HG02852 (cell line): ENCODE results near the gene GALNT9.
"Not testable (repeated sequence)": the region's sequence is repeated elsewhere in the genome, so short reads cannot be mapped to it uniquely, and the experiment has no call there.

Source experiments
- ATAC-seq: cut with Tn5 transposase; IDR thresholded peaks from one replicate; pipeline ENCODE4 v1.9.1; 2021; ENCODE audit warnings: mild to moderate bottlenecking, moderate library complexity; ENCODE audit not compliant: unreplicated experiment

Gene GALNT9

GRCh38 chr12:132329036-132329719, at the start of gene GALNT9:
Gene GALNT9 (minus strand): TSS chr12:132329589. CDS start chr12:132329203, 386 bp downstream.
- ATAC-seq = no peak

GRCh38 chr12:132379057-132379456, 49.7 kb upstream of the GALNT9 start:
- not testable (repeated sequence) for ATAC-seq

- ATAC-seq = no peak
These were observed 47.8 kb upstream of the GALNT9 start for GRCh38 chr12:132377147-132377546.

- no peak for ATAC-seq
These were observed 47.1 kb upstream of the GALNT9 start for GRCh38 chr12:132376464-132376830.

GRCh38 chr12:132375747-132376463, 46.5 kb upstream of the GALNT9 start:
- no peak for ATAC-seq

GRCh38 chr12:132374612-132375445, 45.4 kb upstream of the GALNT9 start:
- ATAC-seq = no peak

- ATAC-seq = no peak
These were observed 44.7 kb upstream of the GALNT9 start for GRCh38 chr12:132373901-132374611.

- no peak for ATAC-seq
These were observed 38.5 kb upstream of the GALNT9 start for GRCh38 chr12:132367852-132368251.

- ATAC-seq = no peak
These were observed 37.9 kb upstream of the GALNT9 start for GRCh38 chr12:132367071-132367851.

- ATAC-seq = no peak
These were observed 37.0 kb upstream of the GALNT9 start for GRCh38 chr12:132366341-132366861.

- no peak for ATAC-seq
These were observed 35.8 kb upstream of the GALNT9 start for GRCh38 chr12:132365226-132365625.

GRCh38 chr12:132364348-132364902, 35.0 kb upstream of the GALNT9 start:
- no peak for ATAC-seq

- no peak for ATAC-seq
These were observed 34.4 kb upstream of the GALNT9 start for GRCh38 chr12:132363661-132364347.

- ATAC-seq = no peak
These were observed 33.7 kb upstream of the GALNT9 start for GRCh38 chr12:132362996-132363660.

- no peak for ATAC-seq
These were observed 31.8 kb upstream of the GALNT9 start for GRCh38 chr12:132360906-132361777.

GRCh38 chr12:132360410-132360809, 31.0 kb upstream of the GALNT9 start:
- no peak for ATAC-seq

GRCh38 chr12:132359971-132360370, 30.6 kb upstream of the GALNT9 start:
- no peak for ATAC-seq

- ATAC-seq = no peak
These were observed 30.2 kb upstream of the GALNT9 start for GRCh38 chr12:132359551-132359950.
